T-helper 17 cell (primary cell): ENCODE measurements around the gene DCAF8L1. TPM values are rescaled to one million over a fixed set of nuclear protein-coding genes. Genes with fewer than 3 reads are reported as not detected.
"Not testable (repeated sequence)": the region's sequence is repeated elsewhere in the genome, so short reads cannot be mapped to it uniquely, and the experiment has no call there.

Experiments used
- ATAC-seq: fragments of 150-1000 bp; cut with Tn5 transposase; 2 replicates; pipeline ENCODE4 v1.10.0; 2021; ENCODE audit warnings: mild to moderate bottlenecking, moderate library complexity
- DNase-seq, 3 donors: peaks; one replicate each; pipeline versions ENCODE4 v3.0.0 to v3.0.0-alpha.2; 2020 to 2021
- H3K9me3 ChIP-seq: one replicate; pipeline ENCODE4 v1.7.0; 2013; ENCODE audit warnings: low read length, mild to moderate bottlenecking; ENCODE audit not compliant: control insufficient read depth, poor library complexity, severe bottlenecking
- H3K27ac Mint-ChIP-seq: one replicate; pipeline ENCODE4 v1.8.0; 2022; ENCODE audit warnings: mild to moderate bottlenecking, moderate library complexity, mixed read lengths
- H3K27me3 Mint-ChIP-seq: one replicate; pipeline ENCODE4 v1.8.0; 2022; ENCODE audit warnings: mixed read lengths
- H3K36me3 Mint-ChIP-seq: one replicate; pipeline ENCODE4 v1.8.0; 2022; ENCODE audit warnings: low read depth, mixed read lengths
- H3K4me1 Mint-ChIP-seq: one replicate; pipeline ENCODE4 v1.8.0; 2022; ENCODE audit warnings: mild to moderate bottlenecking, mixed read lengths
- H3K4me3 Mint-ChIP-seq: one replicate; pipeline ENCODE4 v1.8.0; 2022; ENCODE audit warnings: mild to moderate bottlenecking, moderate library complexity, mixed read lengths
- total RNA-seq, 4 donors: library from RNA in 2 of 4; stranded (reverse) in 2 of 4; gene quantifications; one replicate each; pipeline ENCODE4 v1.2.3 and lab custom pipeline; 2022 to 2026

Gene DCAF8L1
- not detected for total RNA-seq
- 0 reads per million in 2 donors for total RNA-seq (lab: John Stamatoyannopoulos, UW)

DNA sequence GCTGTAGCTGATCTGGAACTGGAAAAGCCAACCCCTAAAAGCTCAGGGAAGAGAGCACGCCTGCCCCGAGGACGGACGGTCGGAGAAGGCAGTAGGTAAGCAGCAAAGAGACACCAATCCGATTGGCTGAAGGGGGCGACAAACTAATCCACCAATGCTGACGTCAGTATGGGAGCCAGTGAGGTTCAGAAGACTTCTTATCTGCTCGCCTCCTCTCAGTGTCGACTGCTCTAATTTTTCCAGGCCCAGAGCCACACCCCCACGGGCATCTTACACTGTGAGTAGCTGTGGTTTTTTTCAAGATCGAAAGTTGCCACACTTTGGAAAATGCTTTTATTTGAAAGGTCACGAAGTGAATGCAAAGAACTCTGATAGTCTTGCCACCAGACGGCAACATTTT, at the start of gene DCAF8L1:
Gene DCAF8L1 (minus strand): TSS at position 101 of the 400 bp plus-strand sequence. CDS start 115 bp downstream, outside the sequence.
- H3K27ac Mint-ChIP-seq: no peak within 1 kb of the TSS

DNA sequence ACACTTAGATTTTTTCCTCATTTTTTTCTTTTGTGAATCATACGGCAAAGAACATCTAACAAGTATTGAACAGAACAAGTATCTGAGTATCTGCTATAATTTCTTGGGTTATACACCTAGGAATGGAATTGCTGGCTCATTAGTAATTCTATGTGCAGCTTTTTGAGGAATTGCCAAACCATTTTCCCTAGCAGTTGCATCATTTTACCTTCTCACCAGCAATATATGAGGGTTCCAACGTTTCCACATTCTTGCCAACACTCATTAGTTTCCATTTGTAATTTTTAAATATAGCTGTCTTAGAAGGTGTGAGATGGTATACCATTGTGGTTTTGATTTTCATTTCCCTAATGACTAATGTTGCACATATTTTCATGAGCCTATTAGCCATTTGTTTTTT, 41.1 kb upstream of the DCAF8L1 start:
- Mint-ChIP-seq H3K4me1 (no peaks in the 10 kb centered on the region), H3K36me3 (no peaks in the 10 kb centered on the region), H3K27me3 (no peaks in the 10 kb centered on the region), H3K27ac (no peak overlapping the region), H3K4me3 (no peak overlapping the region)
- ATAC-seq (no peak), DNase-seq (no peak)
- H3K9me3 ChIP-seq: no peaks in the 10 kb centered on the region

More for the DNA sequence above, at the start of gene DCAF8L1:
- DNase-seq (no peak), ATAC-seq (no peak)
- Mint-ChIP-seq H3K36me3 (no peaks in the 10 kb centered on the region), H3K4me3 (no peak within 1 kb of the TSS), H3K4me1 (no peaks in the 10 kb centered on the region), H3K27me3 (no peaks in the 10 kb centered on the region)
- no peaks in the 10 kb centered on the region for H3K9me3 ChIP-seq

DNA sequence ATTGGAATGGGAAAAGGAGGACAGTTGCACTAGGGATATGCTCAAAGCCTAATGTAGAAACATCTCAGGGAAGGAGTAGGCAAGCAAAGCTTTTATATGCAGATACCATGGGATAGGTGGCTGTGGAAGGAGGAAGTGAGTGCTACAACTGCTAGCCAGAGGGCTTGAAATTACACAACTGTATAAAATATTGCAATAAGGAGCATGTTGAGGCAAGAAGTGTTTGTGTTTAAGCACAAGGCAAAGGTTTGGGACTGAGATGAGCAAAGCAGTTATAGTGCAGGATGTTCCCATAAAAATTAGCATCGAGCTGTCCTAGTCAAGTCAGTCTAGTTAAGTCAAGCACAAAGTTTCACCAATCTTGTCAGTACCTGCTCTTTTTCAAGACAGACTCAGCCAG, 35.6 kb upstream of the DCAF8L1 start:
- Mint-ChIP-seq H3K27me3 (no peaks in the 10 kb centered on the region), H3K4me3 (no peak overlapping the region), H3K27ac (no peak overlapping the region), H3K4me1 (no peaks in the 10 kb centered on the region), H3K36me3 (no peaks in the 10 kb centered on the region)
- no peak for ATAC-seq
- no peak for DNase-seq
- no peaks in the 10 kb centered on the region for H3K9me3 ChIP-seq

DNA sequence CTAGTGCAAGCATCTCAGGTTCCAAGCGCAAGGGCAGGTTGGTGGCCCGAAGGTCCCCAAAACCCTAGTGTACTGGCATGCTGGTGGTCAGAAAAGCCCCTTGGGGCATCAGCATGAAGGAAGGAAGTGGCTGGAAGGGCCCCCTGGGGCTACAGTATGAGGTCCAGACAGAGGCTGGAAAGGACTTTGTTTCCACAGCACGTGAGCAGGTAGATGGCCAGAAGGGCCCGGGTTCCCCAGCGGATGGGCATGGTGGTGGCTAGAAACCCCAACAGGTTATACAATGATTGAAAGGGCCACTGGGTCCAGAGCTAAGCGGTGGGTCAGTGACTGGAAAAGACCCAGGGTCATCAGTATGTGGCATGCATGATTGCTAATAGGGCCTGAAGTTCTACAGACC, 34.7 kb upstream of the DCAF8L1 start:
- Mint-ChIP-seq H3K27ac (no peak overlapping the region), H3K4me1 (no peaks in the 10 kb centered on the region), H3K27me3 (no peaks in the 10 kb centered on the region), H3K4me3 (no peak overlapping the region), H3K36me3 (no peaks in the 10 kb centered on the region)
- H3K9me3 ChIP-seq: no peaks in the 10 kb centered on the region
- no peak for ATAC-seq
- no peak for DNase-seq

- no peak overlapping the region for H3K4me3 Mint-ChIP-seq
- DNase-seq (no peak), ATAC-seq (no peak)
- no peaks in the 10 kb centered on the region for H3K36me3 Mint-ChIP-seq
- H3K27me3 Mint-ChIP-seq: no peaks in the 10 kb centered on the region
- no peaks in the 10 kb centered on the region for H3K4me1 Mint-ChIP-seq
- H3K27ac Mint-ChIP-seq: no peak overlapping the region
- no peaks in the 10 kb centered on the region for H3K9me3 ChIP-seq
Observed at GRCh38 chrX:28010875-28011274, 29.6 kb upstream of the DCAF8L1 start.

- no peaks in the 10 kb centered on the region for H3K9me3 ChIP-seq
- ATAC-seq (no peak), DNase-seq (no peak)
- no peaks in the 10 kb centered on the region for H3K4me1 Mint-ChIP-seq
- H3K27me3 Mint-ChIP-seq: no peaks in the 10 kb centered on the region
- H3K4me3 Mint-ChIP-seq: no peak overlapping the region
- H3K36me3 Mint-ChIP-seq: no peaks in the 10 kb centered on the region
- H3K27ac Mint-ChIP-seq: no peak overlapping the region
Observed at GRCh38 chrX:27998666-27999065, 17.4 kb upstream of the DCAF8L1 start.

DNA sequence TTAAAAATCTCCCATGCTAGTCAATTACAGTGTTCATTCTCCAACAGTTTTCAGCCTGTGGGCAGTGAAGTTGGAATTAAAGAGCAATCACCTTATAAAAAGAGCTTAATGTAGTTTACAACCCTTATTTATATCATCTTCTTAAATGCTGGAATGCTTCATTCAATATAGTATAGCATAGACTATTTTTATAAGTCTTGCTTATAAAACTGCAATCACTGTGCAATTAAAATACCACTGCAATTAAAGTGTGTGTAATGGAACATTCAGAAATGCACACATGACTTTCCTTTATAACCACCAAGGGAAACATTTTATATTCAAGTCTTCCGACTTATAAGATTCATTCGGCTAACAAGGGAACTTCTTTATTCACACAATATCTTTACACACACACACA, 16.4 kb upstream of the DCAF8L1 start:
- Mint-ChIP-seq H3K36me3 (no peaks in the 10 kb centered on the region), H3K4me1 (no peaks in the 10 kb centered on the region), H3K27me3 (no peaks in the 10 kb centered on the region), H3K27ac (no peak overlapping the region), H3K4me3 (no peak overlapping the region)
- ATAC-seq (no peak), DNase-seq (no peak)
- no peaks in the 10 kb centered on the region for H3K9me3 ChIP-seq

GRCh38 chrX:27996132-27996531, 14.9 kb upstream of the DCAF8L1 start:
- H3K27ac Mint-ChIP-seq: no peak overlapping the region
- ATAC-seq (no peak), DNase-seq (no peak)
- H3K36me3 Mint-ChIP-seq: no peaks in the 10 kb centered on the region
- H3K9me3 ChIP-seq: no peaks in the 10 kb centered on the region
- H3K27me3 Mint-ChIP-seq: no peaks in the 10 kb centered on the region
- H3K4me1 Mint-ChIP-seq: no peaks in the 10 kb centered on the region
- no peak overlapping the region for H3K4me3 Mint-ChIP-seq

DNA sequence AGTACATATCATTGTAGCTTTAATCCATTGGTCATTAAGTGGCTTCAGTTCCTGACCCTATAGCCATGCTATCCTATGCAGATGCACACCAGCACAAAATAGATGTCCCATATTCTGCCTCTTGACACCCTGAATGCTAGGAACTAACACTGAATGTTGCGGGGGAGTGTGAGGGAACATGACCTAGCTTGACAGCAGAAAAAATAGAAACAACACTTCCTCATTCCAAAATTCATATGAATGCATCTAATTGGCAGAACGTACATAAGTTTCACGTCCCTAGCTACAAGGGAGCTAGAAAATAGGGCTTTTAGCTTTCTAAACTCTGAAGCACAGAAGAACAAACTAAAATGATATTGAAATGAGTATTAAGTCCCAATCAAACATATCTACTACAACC, 14.4 kb upstream of the DCAF8L1 start:
- no peaks in the 10 kb centered on the region for H3K36me3 Mint-ChIP-seq
- H3K27ac Mint-ChIP-seq: no peak overlapping the region
- no peaks in the 10 kb centered on the region for H3K27me3 Mint-ChIP-seq
- ATAC-seq: no peak
- H3K9me3 ChIP-seq: no peaks in the 10 kb centered on the region
- no peaks in the 10 kb centered on the region for H3K4me1 Mint-ChIP-seq
- no peak for DNase-seq
- no peak overlapping the region for H3K4me3 Mint-ChIP-seq

GRCh38 chrX:27987862-27988646, 6.8 kb upstream of the DCAF8L1 start:
- DNase-seq (no peak), ATAC-seq (no peak)
- Mint-ChIP-seq H3K27ac (no peak overlapping the region), H3K4me3 (no peak overlapping the region), H3K4me1 (no peaks in the 10 kb centered on the region), H3K36me3 (no peaks in the 10 kb centered on the region), H3K27me3 (no peaks in the 10 kb centered on the region)
- H3K9me3 ChIP-seq: no peaks in the 10 kb centered on the region

GRCh38 chrX:27976934-27977333, 4.3 kb downstream of the DCAF8L1 start:
- not testable (repeated sequence) for H3K36me3 Mint-ChIP-seq, H3K4me3 Mint-ChIP-seq, DNase-seq, H3K27ac Mint-ChIP-seq, ATAC-seq, H3K27me3 Mint-ChIP-seq, H3K9me3 ChIP-seq, H3K4me1 Mint-ChIP-seq

- Mint-ChIP-seq H3K4me1 (no peaks in the 10 kb centered on the region), H3K27me3 (no peaks in the 10 kb centered on the region), H3K27ac (no peak overlapping the region), H3K36me3 (no peaks in the 10 kb centered on the region), H3K4me3 (no peak overlapping the region)
- ATAC-seq (no peak), DNase-seq (no peak)
- no peaks in the 10 kb centered on the region for H3K9me3 ChIP-seq
Observed at GRCh38 chrX:27976284-27976683, 5.0 kb downstream of the DCAF8L1 start.

- Mint-ChIP-seq H3K4me3 (no peak overlapping the region), H3K27ac (no peak overlapping the region), H3K36me3 (no peaks in the 10 kb centered on the region), H3K27me3 (no peaks in the 10 kb centered on the region), H3K4me1 (no peaks in the 10 kb centered on the region)
- no peaks in the 10 kb centered on the region for H3K9me3 ChIP-seq
- ATAC-seq: no peak
- DNase-seq: no peak
Observed at GRCh38 chrX:27968878-27969277, 12.4 kb downstream of the DCAF8L1 start.

DNA sequence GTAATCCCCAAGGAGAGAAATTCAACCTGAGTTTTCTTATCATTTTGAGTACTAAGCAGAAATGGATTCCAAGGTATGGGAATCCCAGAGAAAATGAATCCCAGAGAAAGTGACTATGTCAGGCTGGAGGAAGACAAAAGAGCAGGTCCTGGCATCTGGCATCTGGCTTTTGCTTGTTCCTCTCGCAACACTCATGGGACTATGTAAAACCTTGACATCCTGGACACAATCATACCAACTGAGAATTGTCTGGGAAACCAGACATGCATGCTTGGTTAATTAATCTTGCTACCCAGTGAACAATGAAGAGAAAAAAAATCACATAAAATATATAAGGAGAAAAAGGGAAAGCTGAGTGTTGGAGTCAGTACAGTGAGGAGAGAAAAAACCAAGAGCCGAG, 12.9 kb downstream of the DCAF8L1 start:
- Mint-ChIP-seq H3K4me3 (no peak overlapping the region), H3K4me1 (no peaks in the 10 kb centered on the region), H3K36me3 (no peaks in the 10 kb centered on the region), H3K27ac (no peak overlapping the region), H3K27me3 (no peaks in the 10 kb centered on the region)
- no peak for ATAC-seq
- no peaks in the 10 kb centered on the region for H3K9me3 ChIP-seq
- no peak for DNase-seq
